ENCODE measurements around the gene OR52K1.
"Not testable (repeated sequence)": the region's sequence is repeated elsewhere in the genome, so short reads cannot be mapped to it uniquely, and the experiment has no call there.

Gene OR52K1

DNA sequence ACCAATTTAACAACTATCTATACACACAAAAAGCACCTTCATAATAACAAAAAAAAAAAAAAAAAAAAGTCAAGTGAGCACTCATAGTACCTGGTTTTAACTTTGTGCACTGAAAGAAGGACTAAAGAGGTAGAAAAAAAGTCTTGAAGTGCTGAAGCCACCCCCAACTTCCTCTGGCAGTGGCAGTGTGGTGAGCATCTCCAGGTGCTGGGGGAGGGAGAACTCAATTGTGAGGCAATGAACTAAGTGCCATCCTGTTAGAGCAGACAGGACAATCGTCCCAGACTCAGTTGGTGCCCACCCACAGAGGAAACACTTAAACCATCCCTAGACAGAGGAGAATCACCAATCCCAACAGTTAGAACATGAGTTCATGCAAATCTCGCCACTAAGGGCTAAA, 39.9 kb downstream of the OR52K1 start:
- H3K36me3 ChIP-seq (ENCODE audit: control insufficient read depth in 1 of 2, insufficient read depth in 2 of 2, low read length in 2 of 2): no peaks in the 10 kb centered on the region
- no peaks in the 10 kb centered on the region for H3K4me1 ChIP-seq (ENCODE audit: control insufficient read depth in 1 of 2, insufficient read depth in 2 of 2, low read length in 2 of 2)
- no peaks in the 10 kb centered on the region for H3K9me3 ChIP-seq (ENCODE audit: control insufficient read depth in 1 of 2, low read length in 2 of 2)
- H3K4me3 ChIP-seq (ENCODE audit: low read depth in 1 of 2, low read length in 2 of 2): no peak overlapping the region
- no peak overlapping the region for H3K27ac ChIP-seq (ENCODE audit: low read depth, low read length)
- H3K27me3 ChIP-seq (ENCODE audit: control insufficient read depth in 1 of 2, insufficient read depth in 2 of 2, low read length in 2 of 2): peaks cover 0 to 4% of the 10 kb centered on the region in 2 donors
- H3K9ac ChIP-seq (ENCODE audit: low read depth in 1 of 2, low read length in 2 of 2): no peak overlapping the region

DNA sequence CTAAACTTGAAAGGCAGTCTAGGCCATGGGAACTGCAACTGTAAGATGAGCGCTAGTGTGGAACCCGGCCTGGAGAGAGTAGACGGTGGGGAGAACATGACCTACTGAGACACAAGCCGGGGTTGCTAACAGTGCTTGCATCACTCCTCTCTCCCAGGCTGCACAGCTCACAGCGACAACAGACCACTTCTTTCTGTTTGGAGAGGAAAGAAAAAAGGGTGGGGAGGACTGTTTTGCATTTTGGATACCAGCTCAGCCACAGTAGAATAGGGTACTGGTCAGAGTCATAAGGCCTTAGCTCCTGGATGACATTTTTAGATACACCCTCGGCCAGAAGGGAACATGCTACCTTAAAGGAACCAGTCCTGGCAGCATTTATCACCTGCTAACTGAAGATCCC, 40.3 kb downstream of the OR52K1 start:
- Histone ChIP-seq H3K4me1 (ENCODE audit: control insufficient read depth in 1 of 2, insufficient read depth in 2 of 2, low read length in 2 of 2) (no peaks in the 10 kb centered on the region), H3K9ac (ENCODE audit: low read depth in 1 of 2, low read length in 2 of 2) (no peak overlapping the region), H3K4me3 (ENCODE audit: low read depth in 1 of 2, low read length in 2 of 2) (no peak overlapping the region), H3K9me3 (ENCODE audit: control insufficient read depth in 1 of 2, low read length in 2 of 2) (no peaks in the 10 kb centered on the region), H3K27ac (ENCODE audit: low read depth, low read length) (no peak overlapping the region), H3K27me3 (ENCODE audit: control insufficient read depth in 1 of 2, insufficient read depth in 2 of 2, low read length in 2 of 2) (peaks cover 0 to 4% of the 10 kb centered on the region in 2 donors), H3K36me3 (ENCODE audit: control insufficient read depth in 1 of 2, insufficient read depth in 2 of 2, low read length in 2 of 2) (no peaks in the 10 kb centered on the region)

- no peaks in the 10 kb centered on the region for H3K4me1 ChIP-seq (ENCODE audit: control insufficient read depth in 1 of 2, insufficient read depth in 2 of 2, low read length in 2 of 2)
- H3K27ac ChIP-seq (ENCODE audit: low read depth, low read length): no peak overlapping the region
- H3K36me3 ChIP-seq (ENCODE audit: control insufficient read depth in 1 of 2, insufficient read depth in 2 of 2, low read length in 2 of 2): no peaks in the 10 kb centered on the region
- no peak overlapping the region for H3K4me3 ChIP-seq (ENCODE audit: low read depth in 1 of 2, low read length in 2 of 2)
- H3K9ac ChIP-seq (ENCODE audit: low read depth in 1 of 2, low read length in 2 of 2): no peak overlapping the region
- H3K9me3 ChIP-seq (ENCODE audit: control insufficient read depth in 1 of 2, low read length in 2 of 2): no peaks in the 10 kb centered on the region
- H3K27me3 ChIP-seq (ENCODE audit: control insufficient read depth in 1 of 2, insufficient read depth in 2 of 2, low read length in 2 of 2): peaks cover 0 to 4% of the 10 kb centered on the region in 2 donors
These were observed 41.2 kb downstream of the OR52K1 start for GRCh38 chr11:4523666-4524065.

- no peak overlapping the region for H3K9ac ChIP-seq (ENCODE audit: low read depth in 1 of 2, low read length in 2 of 2)
- no peaks in the 10 kb centered on the region for H3K9me3 ChIP-seq (ENCODE audit: control insufficient read depth in 1 of 2, low read length in 2 of 2)
- no peak overlapping the region for H3K27ac ChIP-seq (ENCODE audit: low read depth, low read length)
- H3K27me3 ChIP-seq (ENCODE audit: control insufficient read depth in 1 of 2, insufficient read depth in 2 of 2, low read length in 2 of 2): no peaks in the 10 kb centered on the region
- no peaks in the 10 kb centered on the region for H3K36me3 ChIP-seq (ENCODE audit: control insufficient read depth in 1 of 2, insufficient read depth in 2 of 2, low read length in 2 of 2)
- H3K4me3 ChIP-seq (ENCODE audit: low read depth in 1 of 2, low read length in 2 of 2): no peak overlapping the region
- H3K4me1 ChIP-seq (ENCODE audit: control insufficient read depth in 1 of 2, insufficient read depth in 2 of 2, low read length in 2 of 2): no peaks in the 10 kb centered on the region
These were observed 45.5 kb downstream of the OR52K1 start for GRCh38 chr11:4527926-4528325.

DNA sequence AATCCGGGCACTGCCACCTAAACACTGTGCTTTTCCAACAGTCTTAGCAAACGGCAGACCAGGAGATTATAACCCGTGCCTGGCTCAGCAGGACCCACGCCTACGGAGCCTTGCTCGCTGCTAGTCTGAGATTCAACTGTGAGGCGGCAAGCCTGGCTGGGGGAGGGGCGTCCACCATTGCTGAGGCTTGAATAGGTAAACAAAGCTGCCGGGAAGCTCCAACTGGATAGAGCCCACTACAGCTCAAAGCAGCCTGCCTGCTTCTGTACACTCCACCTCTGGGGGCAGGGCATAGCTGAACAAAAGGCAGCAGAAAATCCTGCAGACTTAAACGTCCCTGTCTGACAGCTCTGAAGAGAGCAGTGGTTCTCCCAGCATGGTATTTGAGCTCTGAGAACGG, 49.2 kb downstream of the OR52K1 start:
- not testable (repeated sequence) for H3K9me3 ChIP-seq (ENCODE audit: control insufficient read depth in 1 of 2, low read length in 2 of 2)

DNA sequence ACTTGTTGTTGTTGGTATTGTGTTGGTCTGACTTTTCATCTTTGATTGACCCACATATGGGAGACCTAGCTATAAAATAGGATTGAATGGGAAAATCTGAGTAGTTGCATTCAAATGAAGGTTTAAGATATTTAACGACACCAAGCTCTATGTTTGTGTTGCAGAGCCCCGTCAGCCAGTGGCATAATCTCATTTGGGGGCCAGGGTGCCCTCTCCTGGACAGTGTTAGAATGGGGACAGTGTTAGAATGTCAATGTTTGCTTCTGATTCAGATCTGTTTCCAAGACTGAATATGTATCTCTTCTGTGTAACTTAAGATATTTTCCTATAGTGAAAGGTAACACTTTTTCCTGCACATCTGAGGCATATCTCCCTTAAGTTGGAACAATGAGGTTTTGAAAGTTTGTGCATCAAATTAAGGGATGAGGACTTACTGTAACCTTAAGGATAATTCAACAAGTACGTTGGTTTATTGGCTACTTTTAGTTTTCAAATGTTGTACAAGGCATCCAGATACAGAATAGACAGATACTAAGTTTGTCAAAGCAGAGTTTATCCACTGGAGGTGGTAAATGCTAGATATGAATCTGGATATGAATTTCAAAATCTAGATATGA, 57.3 kb downstream of the OR52K1 start:
- H3K9ac ChIP-seq (ENCODE audit: low read depth in 1 of 2, low read length in 2 of 2): no peak overlapping the region
- H3K27ac ChIP-seq (ENCODE audit: low read depth, low read length): no peak overlapping the region
- H3K9me3 ChIP-seq (ENCODE audit: control insufficient read depth in 1 of 2, low read length in 2 of 2): no peaks in the 10 kb centered on the region
- peaks cover 0 to 7% of the 10 kb centered on the region in 2 donors for H3K27me3 ChIP-seq (ENCODE audit: control insufficient read depth in 1 of 2, insufficient read depth in 2 of 2, low read length in 2 of 2)
- no peaks in the 10 kb centered on the region for H3K36me3 ChIP-seq (ENCODE audit: control insufficient read depth in 1 of 2, insufficient read depth in 2 of 2, low read length in 2 of 2)
- no peaks in the 10 kb centered on the region for H3K4me1 ChIP-seq (ENCODE audit: control insufficient read depth in 1 of 2, insufficient read depth in 2 of 2, low read length in 2 of 2)
- H3K4me3 ChIP-seq (ENCODE audit: low read depth in 1 of 2, low read length in 2 of 2): no peak overlapping the region

More for the DNA sequence above, 49.2 kb downstream of the OR52K1 start:
- not testable (repeated sequence) for H3K27me3 ChIP-seq (ENCODE audit: control insufficient read depth in 1 of 2, insufficient read depth in 2 of 2, low read length in 2 of 2); H3K36me3 ChIP-seq (ENCODE audit: control insufficient read depth in 1 of 2, insufficient read depth in 2 of 2, low read length in 2 of 2); H3K9ac ChIP-seq (ENCODE audit: low read depth in 1 of 2, low read length in 2 of 2); H3K4me3 ChIP-seq (ENCODE audit: low read depth in 1 of 2, low read length in 2 of 2); H3K27ac ChIP-seq (ENCODE audit: low read depth, low read length); H3K4me1 ChIP-seq (ENCODE audit: control insufficient read depth in 1 of 2, insufficient read depth in 2 of 2, low read length in 2 of 2)

GRCh38 chr11:4541071-4541470, 58.6 kb downstream of the OR52K1 start:
- Histone ChIP-seq H3K27ac (ENCODE audit: low read depth, low read length) (no peak overlapping the region), H3K27me3 (ENCODE audit: control insufficient read depth in 1 of 2, insufficient read depth in 2 of 2, low read length in 2 of 2) (peaks cover 0 to 7% of the 10 kb centered on the region in 2 donors), H3K9me3 (ENCODE audit: control insufficient read depth in 1 of 2, low read length in 2 of 2) (no peaks in the 10 kb centered on the region), H3K9ac (ENCODE audit: low read depth in 1 of 2, low read length in 2 of 2) (no peak overlapping the region), H3K4me3 (ENCODE audit: low read depth in 1 of 2, low read length in 2 of 2) (no peak overlapping the region), H3K36me3 (ENCODE audit: control insufficient read depth in 1 of 2, insufficient read depth in 2 of 2, low read length in 2 of 2) (no peaks in the 10 kb centered on the region), H3K4me1 (ENCODE audit: control insufficient read depth in 1 of 2, insufficient read depth in 2 of 2, low read length in 2 of 2) (no peaks in the 10 kb centered on the region)
